HG02981 (cell line): ENCODE measurements around the gene NANOS3.

Experiments used
- ATAC-seq: cut with Tn5 transposase; IDR thresholded peaks from one replicate; pipeline ENCODE4 v1.9.1; 2021; ENCODE audit warnings: mild to moderate bottlenecking, moderate library complexity; ENCODE audit not compliant: unreplicated experiment

NANOS3 gene

GRCh38 chr19:13876834-13877233, at the start of gene NANOS3:
Gene NANOS3 (plus strand): TSS chr19:13877134. CDS start chr19:13877249, 115 bp downstream.
- ATAC-seq = no peak

GRCh38 chr19:13827656-13828055, 49.3 kb upstream of the NANOS3 start:
- ATAC-seq = no peak

GRCh38 chr19:13830114-13830740, 46.7 kb upstream of the NANOS3 start:
- no peak for ATAC-seq

GRCh38 chr19:13830741-13831536, 46.0 kb upstream of the NANOS3 start:
- ATAC-seq = no peak

- no peak for ATAC-seq
Measured at GRCh38 chr19:13831537-13832467, 45.1 kb upstream of the NANOS3 start.

- ATAC-seq = peak; percentile 69
Measured at GRCh38 chr19:13833330-13834243, 43.3 kb upstream of the NANOS3 start.

GRCh38 chr19:13834244-13835069, 42.5 kb upstream of the NANOS3 start:
- no peak for ATAC-seq

- no peak for ATAC-seq
Measured at GRCh38 chr19:13835791-13836723, 40.9 kb upstream of the NANOS3 start.

- ATAC-seq = no peak
Measured at GRCh38 chr19:13838435-13839129, 38.4 kb upstream of the NANOS3 start.

GRCh38 chr19:13839130-13839937, 37.6 kb upstream of the NANOS3 start:
- peak; percentile 31 for ATAC-seq

GRCh38 chr19:13839938-13840304, 37.0 kb upstream of the NANOS3 start:
- no peak for ATAC-seq

GRCh38 chr19:13840305-13841085, 36.4 kb upstream of the NANOS3 start:
- no peak for ATAC-seq

- ATAC-seq = no peak
Measured at GRCh38 chr19:13841086-13841961, 35.6 kb upstream of the NANOS3 start.

GRCh38 chr19:13841962-13842290, 35.0 kb upstream of the NANOS3 start:
- ATAC-seq = no peak
